Heart right ventricle (tissue), 16 donors: Measurements from ENCODE around the gene OAF. TPM values are rescaled to one million over a fixed set of nuclear protein-coding genes. Genes with fewer than 3 reads are reported as not detected.

ENCODE experiments used
- ATAC-seq, 8 donors: fragments of 200-7000 bp; cut with Tn5 transposase; one replicate each; pipeline ENCODE4 v1.9.1; 2020; ENCODE audit warnings: mild to moderate bottlenecking in 8 of 8, moderate library complexity in 8 of 8, moderate number of reproducible peaks in 1 of 8
- DNase-seq, 2 donors: peaks; one replicate each; pipeline ENCODE4 v3.0.0-alpha.2; 2020
- H3K27ac ChIP-seq, 10 donors: fragments of 200-600 bp; sonication (generic) in 2 of 10; one replicate each; pipeline versions ENCODE4 v1.5.0 to v1.8.0; 2020 to 2022; ENCODE audit warnings: mild to moderate bottlenecking in 3 of 10
- H3K27me3 ChIP-seq, 7 donors: fragments of 200-600 bp; one replicate each; pipeline ENCODE4 v1.8.0; 2021 to 2022; ENCODE audit warnings: mild to moderate bottlenecking in 2 of 7
- H3K36me3 ChIP-seq, 9 donors: fragments of 200-600 bp; sonication (generic) in 1 of 9; one replicate each; pipeline versions ENCODE4 v1.5.0 to v1.8.0; 2020 to 2022; ENCODE audit warnings: mild to moderate bottlenecking in 2 of 9
- H3K4me1 ChIP-seq, 9 donors: fragments of 200-600 bp; sonication (generic) in 1 of 9; one replicate each; pipeline versions ENCODE4 v1.5.0 to v1.8.0; 2020 to 2022; ENCODE audit warnings: mild to moderate bottlenecking in 4 of 9
- H3K4me3 ChIP-seq, 10 donors: fragments of 200-600 bp; sonication (generic) in 2 of 10; one replicate each; pipeline versions ENCODE4 v1.5.0 to v1.8.0; 2020 to 2022; ENCODE audit warnings: mild to moderate bottlenecking in 7 of 10, moderate library complexity in 2 of 10
- H3K9me3 ChIP-seq, 11 donors: fragments of 200-600 bp in 10 of 11; sonication (generic) in 2 of 11; one replicate each; pipeline versions ENCODE4 v1.5.0 to v1.8.0; 2013 to 2022; ENCODE audit warnings: mild to moderate bottlenecking in 2 of 11, control low read depth in 1 of 11, moderate library complexity in 1 of 11
- WGBS, 2 donors: extraction: QIAGEN DNeasy Blood & Tissue Kit; methylation state at CpG; one replicate each; pipeline ENCODE4 v1.1.7; 2013; ENCODE audit warnings: inconsistent platforms in 1 of 2; 5-methylcytosine and 5-hydroxymethylcytosine counted together
- intact Hi-C, 10 donors: fragments of 100-400 bp; cut with DNase I; formaldehyde crosslinking; loops; one replicate each; pipeline versions ENCODE4 v1.11.1 to v1.14.2; 2022
- polyA plus RNA-seq, 2 donors: library from polyadenylated mRNA; stranded (reverse); fragments of 200-250 nt; gene quantifications; one replicate each; pipeline ENCODE4 v1.2.3, GENCODE V29; 2013
- total RNA-seq, 10 donors: library from RNA; stranded (reverse); fragmentation: NEBNext Ultra II Directional in 3 of 10; extraction: Animal tissue kit (Norgen Biotek cat#: 25700) in 3 of 10; gene quantifications; one replicate each; pipeline versions ENCODE4 v1.2.1 to v1.2.4, GENCODE V29; 2021 to 2023
- TF ChIP-seq, protein P1 (sequence below), 9 donors: fragments of 200-600 bp; sonication (generic) in 2 of 9; IDR thresholded peaks; one replicate each; pipeline versions ENCODE4 v1.5.0 to v1.8.0; 2021 to 2022; ENCODE audit warnings: antibody characterized with exemption in 9 of 9, mild to moderate bottlenecking in 5 of 9, moderate library complexity in 1 of 9
- donor health status: Arrhythmogenic right ventricular cardiomyopathy.
- donor health status: ischemic (EF 13 %, LVEDD 7.1; RV severe dilation, severe dysfunction).
- donor health status: healthy with polysubstance abuse.
- donor health status: DM: no; HTN: yes; CAD: no.
- donor health status: DM: no; HTN: no; CAD: no.
- donor health status: ischemic (EF 25% LVEDD 6.9; RV normal size, moderate dysfunction).
- donor health status: ischemic (EF 25% LVEDD 5.7; RV mildly dilated, moderate dysfunction).
- donor health status: healthy.
- donor health status: DM: yes; HTN: yes; CAD: no.
- donor health status: Ischemic cardiomyopathy.
- donor health status: ischemic (EF 35%, LVEDD 5.7; RV mildly dilated, moderate dysfunction).
- donor health status: nonischemic (EF 11% LVEDD 7.7; RV severe dilation, severe dysfunction).
- donor health status: DM: yes; HTN: yes; CAD: no.
- donor health status: PGD.
- donor health status: ischemic (EF 29% LVEDD 5.4; RV normal size, mild dysfunction).
- donor health status: nonischemic (EF 23%, LVEDD 6.1; RV moderate dilation, normal function).

Gene OAF
- total and polyA plus RNA-seq, 12 donors, result 8.4 to 41.6 (median 15.3) TPM

DNA sequence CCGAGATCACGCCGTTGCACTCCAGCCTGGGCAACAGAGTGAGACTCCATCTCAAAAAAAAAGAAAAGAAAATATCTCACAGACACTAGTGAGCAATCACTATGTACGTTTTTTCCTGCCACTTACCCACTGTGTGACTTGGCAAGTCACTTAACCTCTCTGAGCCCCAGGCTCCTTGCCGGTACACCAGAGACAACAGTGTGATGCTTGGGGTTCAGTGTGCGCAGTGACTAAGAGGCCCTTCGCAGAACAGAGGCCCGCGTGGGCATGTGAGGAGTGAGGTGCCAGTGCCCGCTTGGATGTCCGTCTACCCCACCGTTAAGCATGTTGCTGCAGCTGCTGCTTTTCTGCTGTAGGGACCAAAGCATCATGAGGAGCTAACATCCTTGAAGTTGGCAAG is 6.7 kb downstream of the OAF start:
- Histone ChIP-seq H3K27ac (peak overlapping the region in 7 of 10 donors; percentile 8 to 92 (median 56)), H3K9me3 (no peaks in the 10 kb centered on the region), H3K4me1 (peaks cover 2 to 93% (median 76%) of the 10 kb centered on the region in 9 donors), H3K27me3 (no peaks in the 10 kb centered on the region), H3K36me3 (peaks cover 0 to 14% (median 0%) of the 10 kb centered on the region in 9 donors), H3K4me3 (no peak overlapping the region)
- WGBS, 2 donors, result 83% methylated on average over 12 of the region's 12 CpGs
- TF ChIP-seq, protein P1, sequence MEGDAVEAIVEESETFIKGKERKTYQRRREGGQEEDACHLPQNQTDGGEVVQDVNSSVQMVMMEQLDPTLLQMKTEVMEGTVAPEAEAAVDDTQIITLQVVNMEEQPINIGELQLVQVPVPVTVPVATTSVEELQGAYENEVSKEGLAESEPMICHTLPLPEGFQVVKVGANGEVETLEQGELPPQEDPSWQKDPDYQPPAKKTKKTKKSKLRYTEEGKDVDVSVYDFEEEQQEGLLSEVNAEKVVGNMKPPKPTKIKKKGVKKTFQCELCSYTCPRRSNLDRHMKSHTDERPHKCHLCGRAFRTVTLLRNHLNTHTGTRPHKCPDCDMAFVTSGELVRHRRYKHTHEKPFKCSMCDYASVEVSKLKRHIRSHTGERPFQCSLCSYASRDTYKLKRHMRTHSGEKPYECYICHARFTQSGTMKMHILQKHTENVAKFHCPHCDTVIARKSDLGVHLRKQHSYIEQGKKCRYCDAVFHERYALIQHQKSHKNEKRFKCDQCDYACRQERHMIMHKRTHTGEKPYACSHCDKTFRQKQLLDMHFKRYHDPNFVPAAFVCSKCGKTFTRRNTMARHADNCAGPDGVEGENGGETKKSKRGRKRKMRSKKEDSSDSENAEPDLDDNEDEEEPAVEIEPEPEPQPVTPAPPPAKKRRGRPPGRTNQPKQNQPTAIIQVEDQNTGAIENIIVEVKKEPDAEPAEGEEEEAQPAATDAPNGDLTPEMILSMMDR (IDR thresholded peaks at IDR 0.05), result no peak
- DNase-seq (no peak), ATAC-seq (no peak)
- intact Hi-C loops, result loop anchor here in 2 of 10 donors (5.0 kb wide), 1 partner anchor 35 kb away; no protein-coding TSS in a partner anchor

DNA sequence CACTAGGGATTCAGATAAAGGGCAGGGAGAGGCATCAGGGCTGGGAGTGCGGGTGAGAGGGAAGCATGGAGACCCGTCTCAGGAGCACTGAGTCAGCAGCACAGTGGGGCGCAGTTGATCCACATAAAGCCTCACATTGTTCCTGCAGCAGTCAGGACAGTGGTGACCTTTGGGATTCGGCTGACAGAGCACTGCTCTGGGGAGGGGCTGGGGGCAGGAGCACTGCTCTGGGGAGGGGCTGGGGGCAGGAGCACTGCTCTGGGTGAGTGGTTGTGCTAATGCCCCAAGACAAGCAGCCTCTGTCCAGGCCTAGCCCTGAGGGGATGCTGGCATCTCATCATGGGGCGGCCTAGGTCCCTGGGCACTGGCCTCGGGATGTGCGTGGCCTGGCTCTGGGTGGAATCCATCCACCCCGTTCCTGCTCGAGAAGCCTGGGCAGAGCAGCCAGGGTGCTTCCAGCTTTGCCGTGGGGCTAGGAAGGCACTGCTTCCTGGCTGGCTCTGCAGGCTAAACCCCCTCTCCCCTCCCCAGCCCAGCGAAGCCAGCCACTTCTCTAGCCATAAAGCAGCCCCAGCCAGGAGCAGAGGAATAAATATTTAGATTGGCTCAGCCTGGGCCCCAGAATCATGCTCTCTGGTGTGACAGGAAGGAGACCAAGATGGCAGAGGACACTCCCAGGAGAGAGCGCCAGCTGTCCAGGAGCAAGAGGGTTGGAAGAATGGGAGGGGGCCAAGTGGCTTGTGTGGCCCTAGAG is 7.3 kb downstream of the OAF start:
- H3K36me3 ChIP-seq, result peaks cover 0 to 14% (median 0%) of the 10 kb centered on the region in 9 donors
- TF ChIP-seq, protein P1 (IDR thresholded peaks at IDR 0.05), result no peak
- intact Hi-C loops, result loop anchor here in 2 of 10 donors (5.0 kb wide), 1 partner anchor 36 kb away; no protein-coding TSS in a partner anchor
- 60 to 64% methylated on average over 12 of the region's 12 CpGs for WGBS, 2 donors
- H3K4me1 ChIP-seq, result peaks cover 2 to 95% (median 76%) of the 10 kb centered on the region in 9 donors
- no peaks in the 10 kb centered on the region for H3K9me3 ChIP-seq
- H3K4me3 ChIP-seq, result peak overlapping the region in 1 of 10 donors; percentile 2
- peak; percentile 3 to 48 (median 24) for ATAC-seq
- peak overlapping the region; percentile 3 to 92 (median 51) for H3K27ac ChIP-seq
- no peak for DNase-seq
- H3K27me3 ChIP-seq, result no peaks in the 10 kb centered on the region

DNA sequence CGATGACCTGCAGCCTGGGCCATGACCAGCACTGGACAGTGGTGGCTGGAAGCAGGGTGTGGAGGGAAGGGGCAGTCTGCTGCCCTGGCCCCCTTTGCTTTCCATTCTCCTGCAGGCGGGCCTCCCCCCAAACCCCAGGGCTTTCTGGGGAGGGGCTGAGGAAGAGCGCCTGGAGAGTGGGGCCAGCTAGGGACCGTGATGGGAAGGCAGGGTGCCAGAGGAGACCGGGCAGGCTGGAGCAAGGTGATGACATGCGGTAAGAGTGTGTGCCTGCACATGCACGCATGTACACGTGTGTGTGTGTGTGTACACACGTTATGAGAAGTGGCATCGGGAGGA is 7.8 kb downstream of the OAF start:
- Histone ChIP-seq H3K4me1 (peaks cover 2 to 95% (median 76%) of the 10 kb centered on the region in 9 donors), H3K36me3 (peaks cover 0 to 14% (median 0%) of the 10 kb centered on the region in 9 donors), H3K4me3 (peak overlapping the region in 1 of 10 donors; percentile 2), H3K27ac (peak overlapping the region in 9 of 10 donors; percentile 3 to 92 (median 55)), H3K27me3 (no peaks in the 10 kb centered on the region), H3K9me3 (no peaks in the 10 kb centered on the region)
- DNase-seq (no peak), ATAC-seq (peak in 3 of 8 donors; percentile 2 to 8 (median 2))
- WGBS, 2 donors, result 59 to 62% methylated on average over 10 of the region's 10 CpGs
- TF ChIP-seq, protein P1 (IDR thresholded peaks at IDR 0.05), result no peak
- intact Hi-C loops, result loop anchor here in 2 of 10 donors (5.0 kb wide), 1 partner anchor 36 kb away; no protein-coding TSS in a partner anchor

DNA sequence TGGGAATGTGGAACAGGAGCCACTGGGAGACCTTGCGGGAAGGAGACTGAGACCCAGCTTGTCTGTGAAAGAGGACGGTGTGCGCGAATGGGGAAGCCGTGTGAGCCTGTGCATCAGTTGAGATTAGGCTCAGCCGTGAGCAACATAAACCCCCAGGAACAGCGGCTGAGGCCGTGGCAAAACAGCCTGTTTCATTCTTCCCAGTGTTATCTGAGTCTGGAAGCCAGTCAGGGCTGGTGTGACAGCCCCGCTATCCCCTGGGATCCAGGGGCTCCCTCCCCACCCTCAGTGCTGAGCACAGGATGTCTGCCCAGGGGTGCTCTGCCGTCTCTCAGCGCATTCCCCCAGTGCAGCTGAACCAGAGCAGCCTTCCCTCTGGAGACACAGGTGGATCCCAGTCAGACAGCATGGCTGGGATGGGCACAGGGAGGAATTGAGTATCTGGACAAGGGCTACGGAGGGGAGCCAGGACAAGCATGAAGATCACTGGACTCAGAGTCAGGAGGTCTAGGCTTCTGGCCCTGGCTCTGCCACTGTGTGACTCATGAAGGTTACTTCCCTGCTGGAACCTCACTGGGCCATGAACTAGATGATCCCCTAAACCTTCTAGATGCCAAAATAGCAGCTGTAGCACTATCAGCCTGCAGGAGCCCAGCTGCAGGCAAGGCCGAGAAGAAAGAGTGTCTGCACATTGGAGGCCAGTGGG is 8.6 kb downstream of the OAF start:
- 64 to 69% methylated on average over 13 of the region's 13 CpGs for WGBS, 2 donors
- H3K4me3 ChIP-seq, result no peak overlapping the region
- intact Hi-C loops, result loop anchor here in 2 of 10 donors (5.0 kb wide), 1 partner anchor 37 kb away; no protein-coding TSS in a partner anchor
- H3K27ac ChIP-seq, result peak overlapping the region in 8 of 10 donors; percentile 8 to 92 (median 62)
- H3K27me3 ChIP-seq, result no peaks in the 10 kb centered on the region
- TF ChIP-seq, protein P1 (IDR thresholded peaks at IDR 0.05), result no peak
- peaks cover 0 to 12% (median 0%) of the 10 kb centered on the region in 9 donors for H3K36me3 ChIP-seq
- ATAC-seq (peak; percentile 45 to 65 (median 58)), DNase-seq (peak in 1 of 2 donors; percentile 39)
- H3K4me1 ChIP-seq, result peaks cover 3 to 96% (median 78%) of the 10 kb centered on the region in 9 donors
- H3K9me3 ChIP-seq, result no peaks in the 10 kb centered on the region
